Activated B cell treated with CpG ODN at 0.5 μM for 24 hours (primary cell): ENCODE measurements around the gene BCL2L15. TPM values are rescaled to one million over a fixed set of nuclear protein-coding genes. Genes with fewer than 3 reads are reported as not detected.

Source experiments
- ATAC-seq: fragments of 200-7000 bp; cut with Tn5 transposase; one replicate; pipeline ENCODE4 v1.10.0; 2021; ENCODE audit warnings: low read depth, mild to moderate bottlenecking, moderate library complexity
- CTCF ChIA-PET: fragments of 350-600 bp; sonication (Branson Sonifier 250); formaldehyde crosslinking; loops from one replicate; lab custom pipeline; 2021; ENCODE audit warnings: antibody characterized with exemption; lab: Charles Lee
- POLR2A ChIA-PET: fragments of 350-600 bp; sonication (Branson Sonifier 250); formaldehyde crosslinking; loops from one replicate; lab custom pipeline; 2021; ENCODE audit warnings: antibody characterized with exemption; lab: Charles Lee
- DNase-seq: peaks from one replicate; pipeline ENCODE4 v3.0.0; 2022
- H3K27ac Mint-ChIP-seq: one replicate; pipeline ENCODE4 v1.8.0; 2020; ENCODE audit warnings: mixed read lengths
- H3K27me3 Mint-ChIP-seq: one replicate; pipeline ENCODE4 v1.8.0; 2021; ENCODE audit warnings: mixed read lengths
- H3K36me3 Mint-ChIP-seq: one replicate; pipeline ENCODE4 v1.8.0; 2021; ENCODE audit warnings: low read depth, mixed read lengths
- H3K4me1 Mint-ChIP-seq: one replicate; pipeline ENCODE4 v1.8.0; 2021; ENCODE audit warnings: mixed read lengths
- H3K4me3 Mint-ChIP-seq: one replicate; pipeline ENCODE4 v1.8.0; 2020; ENCODE audit warnings: mild to moderate bottlenecking, mixed read lengths
- H3K9me3 Mint-ChIP-seq: one replicate; pipeline ENCODE4 v1.8.0; 2020; ENCODE audit warnings: mixed read lengths
- intact Hi-C: fragments of 100-400 bp; cut with micrococcal nuclease; formaldehyde crosslinking; loops from one replicate; pipeline ENCODE4 v1.15.1; 2024
- total RNA-seq: library from RNA; stranded (reverse); gene quantifications from 2 replicates; pipeline ENCODE4 v1.2.3, GENCODE V29; 2022
- TF ChIP-seq, protein P1 (sequence below): fragments of 200-600 bp; IDR thresholded peaks from one replicate; pipeline ENCODE4 v1.8.0; 2022; ENCODE audit warnings: antibody characterized with exemption, mild to moderate bottlenecking

Gene BCL2L15
- total RNA-seq, 1 donor from 2014 or later, result 3.7 TPM

DNA sequence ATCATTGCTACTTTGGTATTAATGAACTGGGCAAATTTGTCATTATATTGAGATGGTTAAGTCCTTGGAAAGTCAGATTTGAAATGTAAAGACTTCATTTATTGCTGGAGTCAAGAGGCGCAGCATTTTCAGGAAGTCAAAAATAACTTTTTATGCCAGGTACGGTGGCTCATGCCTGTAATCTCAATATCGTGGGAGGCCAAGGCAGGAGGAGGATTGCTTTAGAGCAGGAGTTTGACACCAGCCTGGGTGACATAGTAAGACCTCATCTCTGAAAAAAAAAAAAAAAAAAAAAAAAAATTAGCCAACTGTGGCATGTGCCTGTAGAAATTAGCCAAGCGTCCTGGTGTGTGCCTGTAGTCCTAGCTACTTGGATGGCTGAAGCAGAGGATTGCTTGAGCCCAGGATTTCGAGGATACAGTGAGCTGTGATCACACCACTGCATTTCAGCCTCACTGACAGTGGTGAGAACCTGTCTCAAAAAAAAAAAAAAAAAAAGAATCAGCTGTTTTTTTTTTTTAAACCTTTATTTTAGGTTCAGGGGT is 47.2 kb upstream of the BCL2L15 start:
- DNase-seq (no peak), ATAC-seq (no peak)
- intact Hi-C loops, result loop anchor here (5.0 to 10.0 kb wide), 2 partner anchors 578 to 980 kb away; partner anchors contain the start of genes SLC16A1 and TRIM33
- Mint-ChIP-seq H3K9me3 (no peaks in the 10 kb centered on the region), H3K4me3 (no peak overlapping the region), H3K4me1 (peaks cover 75% of the 10 kb centered on the region), H3K36me3 (peaks cover 16% of the 10 kb centered on the region), H3K27me3 (no peaks in the 10 kb centered on the region), H3K27ac (no peak overlapping the region)
- ChIA-PET CTCF (no interaction called here), POLR2A (interaction anchor here (1.5 kb wide), 1 partner anchor 12 kb away, joined by 5 read pairs; no protein-coding TSS in a partner anchor)
- TF ChIP-seq, protein P1, sequence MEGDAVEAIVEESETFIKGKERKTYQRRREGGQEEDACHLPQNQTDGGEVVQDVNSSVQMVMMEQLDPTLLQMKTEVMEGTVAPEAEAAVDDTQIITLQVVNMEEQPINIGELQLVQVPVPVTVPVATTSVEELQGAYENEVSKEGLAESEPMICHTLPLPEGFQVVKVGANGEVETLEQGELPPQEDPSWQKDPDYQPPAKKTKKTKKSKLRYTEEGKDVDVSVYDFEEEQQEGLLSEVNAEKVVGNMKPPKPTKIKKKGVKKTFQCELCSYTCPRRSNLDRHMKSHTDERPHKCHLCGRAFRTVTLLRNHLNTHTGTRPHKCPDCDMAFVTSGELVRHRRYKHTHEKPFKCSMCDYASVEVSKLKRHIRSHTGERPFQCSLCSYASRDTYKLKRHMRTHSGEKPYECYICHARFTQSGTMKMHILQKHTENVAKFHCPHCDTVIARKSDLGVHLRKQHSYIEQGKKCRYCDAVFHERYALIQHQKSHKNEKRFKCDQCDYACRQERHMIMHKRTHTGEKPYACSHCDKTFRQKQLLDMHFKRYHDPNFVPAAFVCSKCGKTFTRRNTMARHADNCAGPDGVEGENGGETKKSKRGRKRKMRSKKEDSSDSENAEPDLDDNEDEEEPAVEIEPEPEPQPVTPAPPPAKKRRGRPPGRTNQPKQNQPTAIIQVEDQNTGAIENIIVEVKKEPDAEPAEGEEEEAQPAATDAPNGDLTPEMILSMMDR, result no peak

DNA sequence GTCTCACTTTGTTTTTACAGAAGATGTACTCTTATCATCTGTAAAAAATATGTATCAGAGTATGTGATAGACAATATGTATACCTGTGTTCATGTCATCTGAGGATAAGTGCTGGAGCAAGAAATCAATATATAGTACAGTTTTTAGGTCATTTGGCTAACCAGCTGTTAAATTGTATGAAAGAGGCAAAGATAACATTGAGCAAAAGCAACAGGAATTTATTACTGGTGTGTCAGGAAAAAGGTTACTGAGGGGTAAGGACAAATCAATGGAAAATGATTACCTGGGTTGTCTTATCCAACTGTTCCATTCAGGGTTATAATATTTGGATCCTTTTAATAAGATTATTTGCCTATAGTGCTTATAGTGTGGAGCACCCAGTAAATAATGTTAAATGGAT is 46.6 kb upstream of the BCL2L15 start:
- H3K4me3 Mint-ChIP-seq, result no peak overlapping the region
- H3K9me3 Mint-ChIP-seq, result no peaks in the 10 kb centered on the region
- no peak for DNase-seq
- H3K27ac Mint-ChIP-seq, result no peak overlapping the region
- POLR2A ChIA-PET, result interaction anchor here (1.5 kb wide), 1 partner anchor 13 kb away, joined by 5 read pairs; no protein-coding TSS in a partner anchor
- H3K4me1 Mint-ChIP-seq, result peaks cover 71% of the 10 kb centered on the region
- ATAC-seq, result no peak
- H3K27me3 Mint-ChIP-seq, result no peaks in the 10 kb centered on the region
- intact Hi-C loops, result loop anchor here (5.0 to 10.0 kb wide), 2 partner anchors 578 to 979 kb away; partner anchors contain the start of genes SLC16A1 and TRIM33
- TF ChIP-seq, protein P1, result no peak
- CTCF ChIA-PET, result no interaction called here
- peaks cover 20% of the 10 kb centered on the region for H3K36me3 Mint-ChIP-seq

DNA sequence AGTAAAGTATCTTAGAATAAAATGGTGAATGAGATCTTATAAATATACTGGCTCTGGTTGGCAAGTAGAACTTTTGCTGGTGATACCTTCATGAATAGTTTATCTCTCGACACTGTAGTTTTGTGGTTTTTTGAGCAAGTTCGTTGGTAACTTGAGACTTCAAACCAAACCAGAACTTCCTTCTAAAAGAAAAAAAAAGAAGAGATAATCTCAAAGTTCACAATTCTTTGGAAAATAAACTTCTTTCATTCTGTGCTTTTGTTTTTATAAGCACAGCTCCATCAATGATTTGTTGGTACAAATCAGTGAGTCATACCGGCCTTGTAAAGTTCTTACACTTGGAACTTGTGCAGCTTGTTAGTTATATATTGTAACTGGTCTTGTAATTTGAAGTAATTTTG is 44.1 kb upstream of the BCL2L15 start:
- Mint-ChIP-seq H3K36me3 (peaks cover 23% of the 10 kb centered on the region), H3K4me1 (peaks cover 65% of the 10 kb centered on the region), H3K27ac (no peak overlapping the region), H3K4me3 (peak overlapping the region; percentile 96), H3K9me3 (no peaks in the 10 kb centered on the region), H3K27me3 (no peaks in the 10 kb centered on the region)
- ChIA-PET POLR2A (interaction anchor here (1.1 to 4.5 kb wide), 3 partner anchors 22 to 119 kb away, joined by 4 to 127 read pairs (median 28); partner anchors contain the start of genes AP4B1, DCLRE1B and RSBN1), CTCF (interaction anchor here (1.6 to 5.5 kb wide), 4 partner anchors 15 to 96 kb away, joined by 6 to 43 read pairs (median 24); partner anchors contain the start of genes AP4B1 and DCLRE1B)
- DNase-seq, result no peak
- TF ChIP-seq, protein P1, result no peak
- intact Hi-C loops, result loop anchor here (5.0 to 10.0 kb wide), 2 partner anchors 581 to 977 kb away; partner anchors contain the start of genes SLC16A1 and TRIM33
- no peak for ATAC-seq

DNA sequence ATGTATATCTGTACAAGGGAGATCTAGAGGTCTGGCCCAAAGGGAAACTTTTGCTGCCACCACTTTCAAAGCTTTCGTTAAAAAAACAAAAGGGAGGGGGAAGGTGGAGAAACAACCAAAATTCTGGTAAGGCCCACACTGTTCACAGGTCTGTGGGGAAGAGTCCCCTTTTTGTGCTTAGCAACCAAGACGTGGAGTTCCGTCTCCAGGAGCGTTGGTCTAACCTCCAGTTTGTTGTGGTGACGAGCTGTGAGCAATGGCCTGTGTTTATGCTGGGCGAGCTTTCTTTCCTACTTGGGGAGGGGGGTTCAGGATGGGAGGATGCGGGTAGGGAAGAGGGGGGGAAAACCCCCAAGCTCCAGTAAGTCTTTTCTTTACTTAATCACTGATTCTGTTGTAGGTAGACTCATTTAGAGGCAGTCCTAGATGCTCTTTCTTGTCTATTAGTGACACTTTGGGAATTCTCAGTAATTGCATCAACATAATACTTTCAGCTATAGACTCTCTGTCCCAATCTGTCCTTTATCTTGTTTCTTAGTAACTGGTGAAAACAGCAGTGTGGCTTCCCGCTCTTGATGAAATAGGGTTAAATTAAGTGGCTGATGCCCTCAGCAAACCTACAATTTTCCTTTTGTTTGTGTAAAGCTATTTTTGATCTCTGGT is 43.2 kb upstream of the BCL2L15 start:
- ChIA-PET CTCF (interaction anchor here (1.0 to 5.5 kb wide), 7 partner anchors 10 to 171 kb away, joined by 4 to 43 read pairs (median 7); partner anchors contain the start of genes AP4B1, DCLRE1B and PHTF1), POLR2A (interaction anchor here (0.9 to 4.5 kb wide), 9 partner anchors 9 to 171 kb away, joined by 3 to 127 read pairs (median 8); partner anchors contain the start of genes AP4B1, DCLRE1B, PHTF1 and RSBN1)
- ATAC-seq (peak; percentile 10), DNase-seq (peak; percentile 21)
- Mint-ChIP-seq H3K9me3 (no peaks in the 10 kb centered on the region), H3K27me3 (no peaks in the 10 kb centered on the region), H3K27ac (peak overlapping the region; percentile 91), H3K36me3 (peaks cover 21% of the 10 kb centered on the region), H3K4me3 (peak overlapping the region; percentile 96), H3K4me1 (peaks cover 61% of the 10 kb centered on the region)
- TF ChIP-seq, protein P1, result no peak
- intact Hi-C loops, result loop anchor here (5.0 to 10.0 kb wide), 2 partner anchors 582 to 976 kb away; partner anchors contain the start of genes SLC16A1 and TRIM33
